Stimulated activated CD4-positive, alpha-beta T cell treated with anti-CD3 and anti-CD28 coated beads, Interleukin-15, amount 100 ng/mL, for 48 hours (primary cell): ENCODE data around the gene WDR5.

ENCODE experiments used
- DNase-seq, 2 donors: peaks; one replicate each; pipeline ENCODE4 v3.0.0-alpha.2; 2020; ENCODE audit warnings: low read depth in 2 of 2

Gene WDR5

GRCh38 chr9:134188386-134189144 is 52.7 kb downstream of the WDR5 start:
- DNase-seq, result no peak

GRCh38 chr9:134189145-134189469 is 53.2 kb downstream of the WDR5 start:
- DNase-seq, result no peak

- DNase-seq, result no peak
These were observed 53.8 kb downstream of the WDR5 start for GRCh38 chr9:134189470-134190231.

GRCh38 chr9:134190232-134191121 is 54.6 kb downstream of the WDR5 start:
- no peak for DNase-seq

GRCh38 chr9:134191455-134192209 is 55.8 kb downstream of the WDR5 start:
- DNase-seq, result no peak

GRCh38 chr9:134192311-134192950 is 56.5 kb downstream of the WDR5 start:
- DNase-seq, result no peak

GRCh38 chr9:134192951-134193731 is 57.3 kb downstream of the WDR5 start:
- no peak for DNase-seq

- no peak for DNase-seq
These were observed 58.1 kb downstream of the WDR5 start for GRCh38 chr9:134193912-134194535.

- DNase-seq, result no peak
These were observed 59.7 kb downstream of the WDR5 start for GRCh38 chr9:134195558-134195957.

GRCh38 chr9:134196911-134197310 is 61.0 kb downstream of the WDR5 start:
- DNase-seq, result no peak

GRCh38 chr9:134198791-134199190 is 62.9 kb downstream of the WDR5 start:
- no peak for DNase-seq

GRCh38 chr9:134200730-134201129 is 64.8 kb downstream of the WDR5 start:
- no peak for DNase-seq

GRCh38 chr9:134203224-134203623 is 67.3 kb downstream of the WDR5 start:
- no peak for DNase-seq

GRCh38 chr9:134204041-134204440 is 68.2 kb downstream of the WDR5 start:
- no peak for DNase-seq

- DNase-seq, result no peak
These were observed 69.2 kb downstream of the WDR5 start for GRCh38 chr9:134204991-134205578.

- no peak for DNase-seq
These were observed 69.9 kb downstream of the WDR5 start for GRCh38 chr9:134205672-134206310.

- no peak for DNase-seq
These were observed 70.7 kb downstream of the WDR5 start for GRCh38 chr9:134206311-134207300.
